Esophagus muscularis mucosa (tissue), 2 donors: ENCODE data around the gene CSRNP3.

Experiments
- EP300 ChIP-seq: sonication (generic); formaldehyde crosslinking; IDR thresholded peaks from one replicate; pipeline ENCODE4 v1.6.1; 2017; ENCODE audit warnings: antibody characterized with exemption
- POLR2A ChIP-seq: fragments of 450-650 bp; IDR thresholded peaks from one replicate; pipeline ENCODE4 v1.6.1; 2017; ENCODE audit warnings: antibody characterized with exemption, moderate library complexity, mild to moderate bottlenecking, low read depth

DNA sequence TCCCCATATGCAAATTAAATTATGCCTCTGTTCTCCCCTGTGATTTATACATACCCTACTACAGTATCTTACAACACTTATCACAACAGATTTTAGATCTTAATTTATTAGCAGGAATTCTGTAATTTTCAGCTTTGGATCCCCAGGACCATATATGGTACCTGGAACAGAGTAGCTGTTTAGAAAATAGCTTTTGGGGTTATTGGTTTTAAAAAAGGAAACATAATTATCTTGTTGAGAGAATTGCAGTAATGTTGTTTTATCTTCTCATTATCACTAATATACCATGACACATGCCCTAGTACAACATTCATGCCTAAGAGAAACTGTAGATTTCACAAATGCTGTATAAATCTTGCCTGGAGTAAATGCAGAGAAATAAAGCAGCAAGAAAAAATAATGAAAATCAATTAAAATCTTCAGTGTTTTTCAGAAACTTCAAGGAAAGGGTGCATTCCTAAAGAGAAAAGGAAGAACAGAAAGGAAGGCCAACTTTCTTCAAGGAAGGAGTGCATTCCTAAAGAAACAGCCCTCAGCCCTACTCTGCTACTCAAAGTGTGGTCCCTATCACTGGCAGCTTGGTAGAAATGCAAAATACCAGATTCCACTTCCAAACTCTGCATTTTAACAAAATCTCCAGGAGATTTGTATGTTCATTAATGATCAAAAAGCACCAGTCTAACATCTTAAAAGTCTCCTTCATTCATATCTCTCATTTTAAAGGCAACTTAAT lies 37.1 kb upstream of the CSRNP3 start:
- TF ChIP-seq EP300: no peak
- TF ChIP-seq POLR2A: no peak
